HT-29 (cell line): ENCODE results near the gene XPNPEP2. TPM values are rescaled to one million over a fixed set of nuclear protein-coding genes. Genes with fewer than 3 reads are reported as not detected.
A peak's percentile ranks its signal among the peaks of the same experiment; 100 is the strongest.

Experiments
- DNase-seq: peaks from one replicate; pipeline ENCODE4 v3.0.0-alpha.2; 2015; ENCODE audit warnings: low spot score
- total RNA-seq: library from RNA; depleted of rRNA; stranded (reverse); fragments of >200 nt; shearing (Covaris generic); gene quantifications from 2 replicates; pipeline ENCODE4 v1.2.3, GENCODE V29; 2014

XPNPEP2 gene
- total RNA-seq, 1 experiment from 2014 or later = not detected

DNA sequence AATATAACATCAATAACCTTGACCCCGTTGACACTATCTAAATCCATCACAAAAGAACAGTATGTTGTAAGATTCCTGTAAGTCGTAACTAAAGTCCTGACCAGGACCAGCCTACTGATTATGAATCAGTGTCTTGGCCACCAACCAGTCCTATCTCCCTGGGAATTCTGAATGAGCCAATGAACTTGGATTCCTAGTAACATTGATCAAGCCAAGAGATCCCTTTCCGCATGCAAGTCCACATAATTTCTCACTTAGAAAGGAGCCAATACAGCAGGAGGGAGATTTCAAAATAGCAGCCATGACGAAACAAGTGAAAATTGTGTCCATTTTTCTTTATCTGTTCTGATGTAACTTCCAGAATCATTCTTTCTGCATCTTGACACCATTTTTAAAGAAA, 9.5 kb downstream of the XPNPEP2 start:
- no peak for DNase-seq

DNA sequence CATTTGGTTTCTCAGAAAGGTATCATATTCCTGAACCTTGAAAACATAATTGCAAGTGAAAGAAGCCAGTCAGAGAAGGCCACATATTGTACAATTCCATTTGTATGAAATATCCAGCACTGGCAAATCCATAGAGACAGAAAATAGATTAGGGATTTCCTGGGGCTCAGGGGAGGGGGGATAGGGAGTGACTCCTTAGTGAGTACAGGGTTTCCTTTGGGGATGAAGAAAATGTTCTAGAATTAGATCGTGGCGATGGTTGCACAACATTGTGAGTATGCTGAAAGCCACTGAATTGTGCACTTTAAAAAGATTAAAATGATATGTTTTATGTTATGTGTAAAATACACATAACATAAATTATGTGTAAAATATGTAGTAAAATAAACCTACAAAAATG, 10.3 kb downstream of the XPNPEP2 start:
- DNase-seq = no peak

DNA sequence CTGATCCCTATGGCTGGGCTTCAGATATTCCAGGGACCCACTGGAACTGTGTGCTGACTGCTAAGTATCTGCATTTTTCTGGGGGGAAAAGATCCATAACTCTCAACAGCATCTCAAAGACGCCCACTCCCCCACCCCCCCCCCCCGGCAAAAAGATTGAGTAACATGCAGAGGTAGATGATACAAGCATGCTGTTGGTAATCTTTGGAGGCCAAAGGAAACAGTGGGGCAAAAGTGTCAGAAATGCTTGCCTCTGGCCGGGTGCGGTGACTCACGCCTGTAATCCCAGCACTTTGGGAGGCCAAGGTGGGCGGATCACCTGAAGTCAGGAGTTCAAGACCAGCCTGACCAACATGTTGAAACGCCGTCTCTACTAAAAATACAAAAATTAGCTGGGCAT, 12.2 kb downstream of the XPNPEP2 start:
- DNase-seq = no peak

DNA sequence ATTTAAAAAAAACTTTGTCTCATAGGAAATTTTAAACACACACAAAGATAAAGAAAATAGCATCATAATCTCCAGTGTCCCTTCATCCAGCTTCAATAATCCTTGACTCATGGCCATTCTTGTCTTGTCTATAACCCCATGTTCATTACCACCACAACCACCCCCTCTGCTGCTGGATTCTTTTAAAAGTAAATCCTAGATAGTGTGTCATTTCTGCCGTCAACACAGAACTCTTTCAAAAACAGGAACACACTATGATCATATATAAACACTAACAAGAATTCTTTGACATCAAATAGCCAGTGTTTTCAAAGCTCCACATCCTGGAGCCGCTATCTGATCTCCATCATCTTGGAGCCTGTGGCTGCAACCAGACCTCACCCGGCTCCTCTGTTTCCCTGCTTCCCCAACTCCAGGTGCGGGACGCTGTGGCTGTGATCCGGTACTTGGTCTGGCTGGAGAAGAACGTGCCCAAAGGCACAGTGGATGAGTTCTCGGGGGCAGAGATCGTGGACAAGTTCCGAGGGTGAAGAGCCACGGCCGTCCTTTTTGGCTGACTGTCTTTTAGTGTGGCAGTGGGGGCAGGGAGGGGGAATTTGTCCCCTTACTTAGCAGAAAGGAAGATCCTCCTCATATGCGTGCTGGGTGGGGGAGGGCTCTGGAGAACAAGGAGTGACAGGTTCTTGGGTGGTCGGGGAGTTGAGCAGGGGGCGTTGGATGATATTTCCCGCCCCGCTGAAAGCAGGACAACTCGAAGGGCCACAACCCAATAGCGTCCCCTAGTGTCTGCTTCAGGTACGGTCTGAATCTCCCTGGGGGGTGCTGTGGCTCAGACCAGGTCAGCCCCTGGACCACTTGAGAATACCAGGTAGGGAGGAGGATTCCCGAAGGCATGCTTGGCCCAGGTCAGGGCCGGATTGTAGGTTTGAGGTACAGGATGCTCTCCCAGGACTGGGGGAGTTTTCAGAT, 15.6 kb downstream of the XPNPEP2 start:
- DNase-seq = no peak

- no peak for DNase-seq
These were observed 17.2 kb downstream of the XPNPEP2 start for GRCh38 chrX:129755779-129756650.

DNA sequence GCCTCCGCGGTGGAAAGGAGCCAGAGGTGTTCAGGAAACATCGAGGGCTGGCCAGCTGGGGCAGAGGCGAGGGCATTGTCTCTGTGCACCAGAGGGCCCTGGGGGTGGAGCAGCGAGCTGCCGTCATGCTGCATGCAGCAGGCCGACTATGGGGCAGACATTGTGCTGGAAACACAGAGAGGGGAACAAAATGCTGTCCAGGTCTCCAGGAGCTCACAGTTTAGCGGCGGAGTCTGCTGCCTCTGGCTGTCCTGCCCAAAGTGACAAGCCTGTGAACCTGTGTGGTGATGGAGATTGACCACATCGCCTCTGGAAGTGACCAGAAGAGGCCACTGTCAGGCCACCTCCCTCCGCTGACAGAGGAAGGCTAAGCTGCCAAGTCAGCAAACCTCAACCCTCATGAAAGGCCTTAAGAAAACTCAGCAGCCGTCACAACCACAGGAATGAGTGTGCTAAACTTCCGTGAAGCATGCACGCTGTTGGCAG, 20.8 kb downstream of the XPNPEP2 start:
- DNase-seq = peak; percentile 82

DNA sequence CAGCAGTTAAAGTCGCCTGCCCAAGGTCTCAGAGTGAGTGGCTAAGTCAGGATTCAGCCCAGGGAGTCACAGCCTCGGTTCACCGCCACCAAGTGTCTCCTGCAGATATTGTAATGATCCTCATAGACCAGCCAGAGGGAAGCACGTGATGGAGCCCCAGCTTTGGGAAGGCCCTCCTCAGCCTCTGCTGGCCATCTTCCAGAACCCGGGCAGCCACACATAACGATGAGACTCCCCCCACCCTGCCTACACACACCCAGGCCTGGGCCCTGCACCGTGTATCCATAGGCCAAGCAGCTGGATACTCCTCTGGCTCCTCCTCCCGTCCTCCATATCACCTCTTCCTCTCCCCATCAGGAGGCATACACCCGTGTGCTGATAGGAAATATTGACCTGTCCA, 21.4 kb downstream of the XPNPEP2 start:
- no peak for DNase-seq

GRCh38 chrX:129760981-129761380, 22.2 kb downstream of the XPNPEP2 start:
- DNase-seq = no peak

- DNase-seq = no peak
These were observed 22.8 kb downstream of the XPNPEP2 start for GRCh38 chrX:129761596-129761995.

GRCh38 chrX:129762448-129762847, 23.7 kb downstream of the XPNPEP2 start:
- no peak for DNase-seq

GRCh38 chrX:129763666-129764065, 24.9 kb downstream of the XPNPEP2 start:
- DNase-seq = no peak

- DNase-seq = no peak
These were observed 29.4 kb downstream of the XPNPEP2 start for GRCh38 chrX:129768186-129768585.

DNA sequence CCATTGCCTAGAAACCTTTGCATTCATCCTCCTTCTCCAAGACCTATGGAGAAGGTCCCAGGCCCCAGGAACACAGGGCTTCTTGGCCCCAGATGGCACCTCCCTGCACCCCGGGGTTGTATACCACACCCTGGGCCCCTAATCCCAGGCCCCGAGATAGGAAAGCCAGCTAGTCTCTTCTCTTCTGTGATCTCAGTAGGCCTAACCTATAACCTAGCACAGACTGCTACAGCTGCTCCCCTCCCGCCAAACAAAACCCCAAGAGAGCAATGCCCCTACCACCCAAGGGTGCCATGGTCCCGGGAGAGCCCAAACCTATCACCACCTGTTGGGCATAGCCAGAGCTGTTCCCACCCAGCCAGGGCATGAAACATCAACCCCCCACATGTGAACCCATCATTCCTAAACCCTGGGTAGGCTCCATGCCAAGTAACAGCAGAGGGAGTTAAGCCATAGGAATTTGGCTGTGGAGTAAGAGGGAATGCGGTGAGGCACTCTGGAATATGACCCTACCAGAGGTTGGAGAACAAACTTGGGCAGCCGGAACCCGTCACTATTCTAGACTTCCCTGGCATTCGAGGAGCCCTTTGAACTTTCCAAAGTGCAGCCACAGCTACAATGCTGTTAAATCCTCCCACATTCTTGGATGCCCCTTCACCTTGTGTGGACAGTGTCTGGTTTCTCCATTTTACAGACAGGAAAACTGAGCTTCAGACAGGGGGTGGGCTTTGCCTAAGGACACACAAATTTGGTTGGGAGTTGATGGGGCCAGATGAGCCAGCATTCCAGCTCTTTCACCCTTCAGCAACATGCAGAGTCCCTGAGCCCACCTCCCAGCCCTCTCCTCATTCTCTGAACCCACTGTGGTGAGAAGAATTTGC, 30.0 kb downstream of the XPNPEP2 start:
- DNase-seq = no peak

DNA sequence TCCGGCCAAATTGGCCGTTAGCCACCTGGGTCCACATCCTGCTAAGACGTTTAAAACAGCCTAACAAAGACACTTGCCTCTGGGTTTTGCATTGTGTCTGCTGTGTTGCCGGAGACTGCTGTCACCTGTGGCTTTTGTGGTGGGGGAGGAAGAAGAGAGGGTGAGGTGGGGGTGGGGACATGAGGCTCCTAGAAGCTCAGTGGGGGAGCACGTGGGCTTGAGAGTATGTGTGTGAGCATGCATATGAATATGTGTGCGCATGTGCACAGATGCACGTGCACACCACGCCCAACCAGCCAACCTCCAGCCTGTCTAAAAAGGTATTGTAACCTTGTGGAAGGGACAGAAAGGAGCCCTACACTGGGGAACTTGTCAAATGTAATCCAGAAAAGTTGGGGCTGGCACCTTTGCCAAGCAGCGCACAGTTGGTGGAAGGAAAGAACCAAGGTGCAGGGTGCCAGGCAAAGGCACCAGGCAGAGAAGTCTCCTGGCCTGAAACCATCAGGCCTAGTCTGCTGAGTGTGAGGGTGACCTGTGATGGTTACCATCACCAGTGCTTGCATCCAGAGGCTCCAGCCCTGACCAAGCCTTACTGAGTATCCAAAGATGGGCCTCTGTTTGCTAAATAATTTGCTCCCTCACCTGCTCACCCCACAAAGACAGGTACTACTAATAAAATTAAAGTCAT, 30.8 kb downstream of the XPNPEP2 start:
- no peak for DNase-seq

- DNase-seq = no peak
These were observed 32.7 kb downstream of the XPNPEP2 start for GRCh38 chrX:129771266-129771995.

DNA sequence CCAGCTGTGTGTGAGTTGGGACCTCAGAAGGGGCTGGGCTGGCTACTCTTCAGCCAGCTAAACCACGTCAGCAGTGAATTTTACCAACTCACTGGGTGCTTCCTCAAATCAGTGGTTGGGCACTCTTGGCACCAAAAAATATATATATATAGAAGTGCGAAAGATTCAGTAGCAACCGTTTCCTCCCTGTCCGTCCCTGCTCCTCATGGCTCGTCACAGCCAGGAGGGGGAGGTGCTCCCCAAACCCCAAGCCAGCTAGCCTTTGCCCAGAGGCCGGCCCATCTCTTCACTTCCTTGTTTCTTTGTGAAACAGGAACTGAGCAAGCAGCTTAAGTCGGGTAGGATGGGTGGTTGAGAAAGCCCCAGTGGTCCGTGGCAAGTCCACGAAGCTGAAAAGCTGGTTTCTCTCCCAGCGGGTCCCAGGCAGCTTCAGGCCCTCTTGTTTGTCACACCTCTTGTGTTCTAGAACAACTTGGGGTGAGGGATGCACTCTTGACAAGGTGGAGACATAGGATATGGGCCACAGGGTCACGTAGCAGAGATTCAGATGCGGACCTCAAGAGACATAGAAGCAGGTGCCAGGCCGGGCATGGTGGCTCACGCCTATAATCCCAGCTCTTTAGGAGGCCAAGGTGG, 34.1 kb downstream of the XPNPEP2 start:
- DNase-seq = peak; percentile 47

- DNase-seq = peak; percentile 35
These were observed 35.1 kb downstream of the XPNPEP2 start for GRCh38 chrX:129773649-129774458.

DNA sequence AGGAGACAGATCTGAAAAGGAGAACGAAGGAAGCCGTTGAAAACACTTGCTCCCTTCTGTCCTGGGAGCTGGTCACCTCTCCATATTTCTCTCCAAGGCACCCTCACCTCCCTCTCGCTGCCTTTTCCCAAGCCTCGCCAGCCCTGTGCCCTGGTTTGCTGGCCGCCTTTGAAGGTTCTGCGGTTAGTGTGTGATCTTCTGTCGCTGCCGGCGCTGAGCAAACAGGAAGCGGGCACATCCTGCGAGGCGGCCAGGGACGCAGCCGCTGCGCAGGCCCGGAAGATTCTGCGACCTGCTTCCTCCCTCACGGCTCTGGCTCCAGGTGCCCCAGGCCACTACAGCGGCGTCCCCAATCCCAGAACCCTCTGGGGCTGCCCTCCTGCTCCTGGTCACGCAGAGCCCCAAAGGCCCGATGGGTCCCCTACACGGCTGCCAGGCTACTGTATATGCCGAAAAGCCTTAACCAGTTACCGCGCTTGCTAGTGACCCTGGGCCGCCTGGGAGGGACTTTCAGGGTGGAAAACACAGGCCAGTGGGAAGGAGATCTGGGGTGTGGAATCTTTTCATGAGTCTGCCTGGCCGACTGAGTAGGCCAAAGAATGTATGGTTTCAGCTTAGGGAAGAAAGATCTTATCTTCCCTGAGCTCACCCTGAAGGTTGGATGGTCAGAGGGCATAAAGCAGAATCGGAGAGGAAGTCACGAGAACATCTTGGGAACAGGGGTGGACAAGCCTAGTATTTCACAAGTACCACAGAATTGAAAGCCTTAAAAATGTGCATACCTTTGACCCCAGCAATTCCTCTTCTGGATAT, 38.6 kb downstream of the XPNPEP2 start:
- peak; percentile 83 for DNase-seq
